ENCODE measurements around the gene NSF.

DNA sequence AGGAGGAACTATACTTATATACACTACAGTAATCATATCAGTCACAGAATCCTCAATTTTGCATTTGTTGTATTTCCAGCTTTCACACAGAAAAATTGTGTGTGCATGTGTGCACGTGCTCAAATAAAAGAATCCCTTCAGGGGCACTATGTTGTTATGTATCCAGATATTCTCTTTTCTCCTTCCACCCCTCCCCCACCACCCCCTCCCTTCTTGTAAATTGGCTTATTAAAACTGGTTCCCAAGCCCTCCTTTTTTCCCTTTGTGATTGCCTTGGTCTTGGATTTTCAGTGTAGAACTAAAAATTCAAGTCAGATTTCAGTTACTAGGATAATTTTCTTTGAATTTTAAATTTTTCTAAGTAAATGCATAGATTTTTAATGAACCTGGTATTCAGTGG, 141.7 kb downstream of the NSF start:
- TF ChIP-seq, protein P1, sequence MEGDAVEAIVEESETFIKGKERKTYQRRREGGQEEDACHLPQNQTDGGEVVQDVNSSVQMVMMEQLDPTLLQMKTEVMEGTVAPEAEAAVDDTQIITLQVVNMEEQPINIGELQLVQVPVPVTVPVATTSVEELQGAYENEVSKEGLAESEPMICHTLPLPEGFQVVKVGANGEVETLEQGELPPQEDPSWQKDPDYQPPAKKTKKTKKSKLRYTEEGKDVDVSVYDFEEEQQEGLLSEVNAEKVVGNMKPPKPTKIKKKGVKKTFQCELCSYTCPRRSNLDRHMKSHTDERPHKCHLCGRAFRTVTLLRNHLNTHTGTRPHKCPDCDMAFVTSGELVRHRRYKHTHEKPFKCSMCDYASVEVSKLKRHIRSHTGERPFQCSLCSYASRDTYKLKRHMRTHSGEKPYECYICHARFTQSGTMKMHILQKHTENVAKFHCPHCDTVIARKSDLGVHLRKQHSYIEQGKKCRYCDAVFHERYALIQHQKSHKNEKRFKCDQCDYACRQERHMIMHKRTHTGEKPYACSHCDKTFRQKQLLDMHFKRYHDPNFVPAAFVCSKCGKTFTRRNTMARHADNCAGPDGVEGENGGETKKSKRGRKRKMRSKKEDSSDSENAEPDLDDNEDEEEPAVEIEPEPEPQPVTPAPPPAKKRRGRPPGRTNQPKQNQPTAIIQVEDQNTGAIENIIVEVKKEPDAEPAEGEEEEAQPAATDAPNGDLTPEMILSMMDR (IDR thresholded peaks at IDR 0.05): no peak
- TF ChIP-seq POLR2A (IDR thresholded peaks at IDR 0.05): no peak

Measured in adrenal gland (tissue), 5 donors.